NCI-H1105 (cell line): ENCODE data around the gene CEACAM6.
"Not testable (repeated sequence)": the region's sequence is repeated elsewhere in the genome, so short reads cannot be mapped to it uniquely, and the experiment has no call there.

Source experiments
- DNase-seq: peaks from one replicate; lab custom pipeline; 2025; lab: John Stamatoyannopoulos, UW

CEACAM6 gene

DNA sequence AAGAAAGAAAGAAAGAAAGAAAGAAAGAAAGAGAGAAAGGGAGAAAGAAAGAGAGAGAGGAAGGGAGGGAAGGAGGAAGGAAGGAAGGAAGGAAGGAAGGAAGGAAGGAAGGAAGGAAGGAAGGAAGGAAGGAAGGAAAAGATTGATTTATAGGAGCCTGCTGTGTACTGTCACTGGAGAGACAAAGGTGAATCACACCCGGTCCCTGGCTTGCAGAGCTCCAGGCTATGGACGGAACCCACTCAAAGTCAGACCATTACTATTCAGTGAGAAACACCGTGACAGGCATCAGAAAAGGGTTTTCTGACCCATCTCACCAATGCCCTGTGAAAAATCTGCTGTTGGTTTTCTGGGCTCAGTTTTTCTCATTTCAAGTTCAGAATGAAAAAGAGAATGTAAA, 7.3 kb upstream of the CEACAM6 start:
- DNase-seq: no peak

DNA sequence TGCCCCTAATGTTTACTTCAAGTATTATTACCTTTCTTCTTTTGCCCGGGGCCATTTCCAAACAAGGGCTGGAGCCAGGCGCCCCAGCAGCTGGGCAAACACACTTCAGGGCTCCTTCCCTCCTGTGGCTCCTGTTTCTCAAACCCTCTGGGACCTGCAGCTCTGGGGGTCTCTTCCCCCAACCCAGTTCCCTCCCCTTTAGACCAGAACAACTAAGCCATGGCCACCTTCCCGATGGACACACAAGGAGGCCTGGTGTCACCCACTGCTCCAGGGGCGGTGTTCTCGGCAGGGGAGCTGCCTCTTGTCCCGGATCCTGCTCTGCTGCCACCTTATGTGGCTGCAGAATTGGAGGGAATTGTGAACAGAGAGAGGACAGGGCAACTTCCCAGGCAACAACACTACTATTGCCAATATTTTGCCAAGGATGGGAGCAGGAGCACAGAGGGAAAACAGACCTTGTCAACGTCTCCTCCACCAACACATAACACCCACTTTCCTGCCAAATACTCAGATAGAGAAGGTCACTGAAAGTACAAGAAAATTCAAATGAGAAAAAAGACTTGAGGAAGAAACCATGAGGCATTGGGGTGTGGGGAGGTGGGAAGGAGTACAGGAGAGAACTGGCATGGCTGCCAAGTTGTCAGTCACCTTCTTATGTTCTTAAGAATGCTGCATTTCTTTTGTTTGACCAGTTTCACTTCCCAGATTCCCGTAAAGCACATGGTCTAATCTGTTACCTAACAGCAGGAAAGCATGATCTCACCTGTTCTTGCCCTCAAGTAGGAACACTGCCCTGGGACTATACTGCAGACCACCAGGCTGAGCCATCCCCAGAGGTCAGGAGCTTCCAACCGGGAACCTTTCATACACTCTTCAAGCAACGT, 4.8 kb upstream of the CEACAM6 start:
- DNase-seq: not testable (repeated sequence)

DNA sequence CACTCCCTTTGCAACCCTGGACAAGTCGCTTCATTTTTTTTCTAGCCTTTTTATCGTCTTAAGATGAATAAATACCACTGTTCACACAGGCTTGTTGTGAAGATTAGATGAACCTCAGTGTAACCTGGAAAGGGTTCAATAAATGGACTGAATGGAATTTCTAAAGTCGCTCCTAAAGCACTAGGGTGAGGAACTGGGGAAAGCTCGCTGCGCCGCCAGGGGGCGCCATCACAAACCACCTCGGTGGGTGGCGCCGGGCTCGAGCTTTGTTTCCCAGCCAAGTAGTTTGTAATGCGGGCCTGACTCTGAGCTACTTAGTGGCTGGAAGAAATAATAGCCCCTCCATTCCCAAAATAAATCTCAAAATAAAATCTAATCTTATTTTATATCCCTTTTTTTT, 2.2 kb upstream of the CEACAM6 start:
- DNase-seq: peak; percentile 78

DNA sequence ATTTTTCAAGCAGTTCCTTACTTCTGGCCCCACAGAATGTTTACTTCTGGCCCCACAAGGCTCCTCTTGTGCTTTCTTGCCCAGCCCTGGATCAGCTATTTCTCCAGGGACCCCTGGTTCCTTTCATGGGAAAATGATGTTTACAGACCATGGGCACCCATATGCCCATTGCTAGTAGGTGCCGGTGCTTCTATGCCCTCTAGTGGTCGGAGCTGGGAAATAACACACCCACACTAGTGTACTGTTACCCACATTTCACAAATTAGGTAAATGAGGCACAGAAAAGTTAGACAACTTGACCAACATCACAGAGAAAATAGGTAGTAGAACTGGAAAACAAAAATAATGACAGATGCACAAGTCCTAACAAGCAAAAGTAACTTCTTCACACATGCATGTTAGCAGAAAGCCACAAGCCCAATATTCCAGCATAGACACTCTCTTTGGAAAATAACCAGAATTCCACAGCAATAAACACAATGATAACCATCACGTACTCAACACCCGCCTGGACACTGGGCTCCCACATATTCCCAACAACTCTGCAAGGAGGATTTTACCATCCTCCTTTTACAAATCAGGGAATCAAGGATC, 1.3 kb upstream of the CEACAM6 start:
- DNase-seq: peak; percentile 46

DNA sequence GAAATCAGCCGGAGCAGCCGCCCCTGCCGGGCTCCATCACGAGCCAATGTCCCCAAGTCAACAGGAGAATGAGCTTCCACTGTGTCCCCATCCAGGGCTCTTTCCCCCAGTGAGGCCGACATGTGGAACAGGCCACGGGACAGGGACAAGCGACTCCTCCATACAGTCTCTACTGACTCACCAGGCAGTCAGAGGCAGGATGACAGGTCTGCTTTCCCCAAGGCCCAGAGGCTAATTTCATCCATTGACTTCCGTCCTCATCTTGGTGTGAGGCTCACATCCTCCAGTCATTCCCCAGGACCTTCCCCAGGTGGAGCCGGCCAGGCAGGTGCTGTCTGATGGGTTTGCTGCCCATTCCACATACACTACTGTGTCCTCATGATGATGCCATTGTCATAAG, 3.5 kb downstream of the CEACAM6 start:
- DNase-seq: no peak

DNA sequence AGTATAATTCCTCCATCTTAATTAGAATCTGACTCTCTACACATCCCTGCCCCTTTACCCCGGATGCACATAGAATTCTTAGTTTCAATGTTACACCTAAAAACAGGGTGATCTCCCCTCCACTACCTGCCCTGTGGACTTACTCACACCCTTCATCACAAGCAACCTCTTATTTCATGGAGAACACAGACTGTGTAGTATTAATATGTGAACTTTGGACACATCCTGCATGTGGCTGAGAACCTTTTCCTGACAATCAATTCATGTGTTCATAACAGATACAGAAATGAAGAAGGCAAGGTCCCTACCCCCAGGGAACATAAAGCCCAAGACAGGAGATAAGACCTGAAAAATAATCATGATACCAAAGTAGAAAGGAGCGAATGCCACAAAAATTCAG, 11.8 kb downstream of the CEACAM6 start:
- DNase-seq: no peak

DNA sequence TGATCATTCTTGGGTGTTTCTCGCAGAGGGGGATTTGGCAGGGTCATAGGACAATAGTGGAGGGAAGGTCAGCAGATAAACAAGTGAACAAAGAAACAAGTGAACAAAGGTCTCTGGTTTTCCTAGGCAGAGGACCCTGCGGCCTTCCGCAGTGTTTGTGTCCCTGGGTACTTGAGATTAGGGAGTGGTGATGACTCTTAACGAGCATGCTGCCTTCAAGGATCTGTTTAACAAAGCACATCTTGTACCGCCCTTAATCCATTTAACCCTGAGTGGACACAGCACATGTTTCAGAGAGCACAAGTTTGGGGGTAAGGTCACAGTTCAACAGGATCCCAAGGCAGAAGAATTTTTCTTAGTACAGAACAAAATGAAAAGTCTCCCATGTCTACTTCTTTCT, 12.8 kb downstream of the CEACAM6 start:
- DNase-seq: not testable (repeated sequence)

DNA sequence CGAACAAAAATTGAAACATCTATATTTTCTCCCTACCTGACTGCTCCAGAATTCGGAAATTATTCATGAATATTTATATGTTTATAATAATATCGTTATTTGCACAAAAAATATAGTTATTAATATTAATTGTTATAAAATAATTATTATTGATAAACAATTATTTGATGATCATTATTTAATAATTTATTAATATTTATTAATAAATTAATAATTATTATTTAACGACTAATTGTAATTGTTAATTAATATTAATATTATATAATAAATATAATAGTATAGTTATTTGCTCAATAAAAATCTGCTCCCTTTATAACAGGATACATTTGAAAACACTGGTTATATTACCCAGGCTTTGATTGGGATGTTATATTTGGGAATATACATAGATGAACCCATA, 14.3 kb downstream of the CEACAM6 start:
- DNase-seq: no peak

DNA sequence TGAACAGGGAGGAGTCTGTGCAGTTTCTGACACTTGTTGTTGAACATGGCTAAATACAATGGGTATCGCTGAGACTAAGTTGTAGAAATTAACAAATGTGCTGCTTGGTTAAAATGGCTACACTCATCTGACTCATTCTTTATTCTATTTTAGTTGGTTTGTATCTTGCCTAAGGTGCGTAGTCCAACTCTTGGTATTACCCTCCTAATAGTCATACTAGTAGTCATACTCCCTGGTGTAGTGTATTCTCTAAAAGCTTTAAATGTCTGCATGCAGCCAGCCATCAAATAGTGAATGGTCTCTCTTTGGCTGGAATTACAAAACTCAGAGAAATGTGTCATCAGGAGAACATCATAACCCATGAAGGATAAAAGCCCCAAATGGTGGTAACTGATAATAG, 16.1 kb downstream of the CEACAM6 start:
- no peak for DNase-seq

DNA sequence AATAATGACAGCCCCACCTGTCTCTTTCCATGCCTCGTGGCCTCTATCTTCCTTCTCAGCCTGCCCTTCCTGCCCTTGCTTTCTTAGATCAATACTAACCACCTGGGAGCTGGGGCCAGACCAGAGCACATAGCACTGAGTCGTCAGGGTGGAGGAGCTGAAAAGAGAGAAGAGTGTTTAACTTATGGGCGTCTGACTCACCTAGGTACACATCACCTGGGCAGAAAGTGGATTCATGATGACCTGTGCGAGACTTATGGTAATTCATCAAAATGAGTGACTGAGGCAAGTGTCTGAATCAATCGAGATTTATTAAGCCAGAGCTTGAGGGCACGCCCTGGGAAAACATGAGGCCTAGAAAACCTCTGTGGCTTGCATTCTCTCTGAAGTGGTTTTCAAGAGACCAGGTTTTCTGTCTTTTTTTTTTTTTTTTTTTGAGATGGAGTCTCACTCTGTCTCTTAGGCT, 19.2 kb downstream of the CEACAM6 start:
- peak; percentile 26 for DNase-seq

DNA sequence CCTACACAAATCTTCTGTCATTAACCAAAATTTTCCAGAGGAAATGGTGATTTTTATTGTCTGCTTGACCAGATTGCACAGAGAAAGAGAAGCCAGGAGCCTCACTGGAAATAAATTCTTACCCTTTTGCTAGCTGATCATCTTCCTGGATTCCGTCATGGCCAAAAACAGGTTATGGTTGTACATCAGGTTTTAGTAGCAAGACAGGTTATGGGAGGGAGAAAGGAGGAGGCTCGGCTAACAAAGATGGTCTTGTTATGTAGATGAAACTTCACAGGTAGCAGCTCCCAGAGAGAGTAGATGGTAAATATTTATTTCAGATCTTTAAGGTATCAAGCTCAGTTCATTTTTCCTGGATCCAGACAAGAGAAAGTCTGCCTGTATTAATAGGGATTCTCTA, 21.4 kb downstream of the CEACAM6 start:
- DNase-seq: no peak

DNA sequence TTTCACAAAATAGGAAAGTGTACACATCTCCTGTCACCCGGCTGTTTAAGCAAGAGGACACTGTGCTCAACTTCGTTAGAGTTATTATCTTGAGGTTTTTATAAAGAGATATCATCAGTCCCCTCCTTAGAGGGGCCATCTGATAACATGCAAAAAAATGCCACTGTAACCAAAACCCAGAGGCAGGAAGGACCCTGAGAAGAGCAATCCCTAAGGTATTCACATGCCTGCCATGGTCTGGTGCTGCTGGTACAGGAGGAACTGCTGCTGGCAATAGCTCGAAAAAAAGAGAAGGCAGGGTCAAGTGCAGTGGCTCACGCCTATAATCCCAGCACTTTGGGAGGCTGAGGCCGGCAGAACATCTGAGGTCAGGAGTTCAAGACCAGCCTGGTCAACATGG, 28.3 kb downstream of the CEACAM6 start:
- DNase-seq: no peak

DNA sequence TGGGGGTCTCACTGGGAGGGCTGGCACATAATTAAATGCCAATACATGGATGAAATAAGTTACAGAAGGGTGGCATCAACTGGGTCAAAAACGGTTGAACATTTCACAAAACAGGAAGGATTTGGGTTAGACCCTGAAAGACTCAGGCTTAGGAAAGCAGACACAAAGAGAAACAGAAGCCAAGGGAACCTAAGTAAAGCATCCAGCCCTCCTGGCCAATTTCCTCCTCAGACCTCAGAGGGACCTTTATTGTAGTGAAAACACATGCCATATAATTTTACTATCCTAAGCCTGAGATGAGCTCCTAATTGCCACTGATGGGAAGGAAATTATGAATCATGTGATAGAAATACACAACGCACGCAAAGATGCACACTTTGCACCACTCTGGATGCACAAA, 29.0 kb downstream of the CEACAM6 start:
- no peak for DNase-seq

DNA sequence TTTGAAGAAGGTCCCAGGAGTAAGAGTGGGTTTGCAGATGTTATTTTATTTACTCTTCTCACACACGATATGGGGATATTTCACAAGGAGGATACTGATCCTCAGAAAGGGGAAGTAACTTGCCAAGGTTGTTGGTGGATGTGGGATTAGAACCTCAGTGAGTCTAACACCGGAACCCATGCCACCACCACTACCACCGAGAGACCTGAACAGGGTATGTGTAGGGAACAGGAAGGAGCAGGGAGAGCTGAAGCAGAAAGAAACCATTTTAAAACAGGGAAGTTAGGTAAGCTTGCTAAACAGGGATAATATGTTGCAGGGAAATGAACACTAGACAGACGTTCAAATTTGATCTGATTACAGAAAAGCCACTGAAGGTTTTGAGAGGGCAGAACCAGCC, 29.4 kb downstream of the CEACAM6 start:
- no peak for DNase-seq

DNA sequence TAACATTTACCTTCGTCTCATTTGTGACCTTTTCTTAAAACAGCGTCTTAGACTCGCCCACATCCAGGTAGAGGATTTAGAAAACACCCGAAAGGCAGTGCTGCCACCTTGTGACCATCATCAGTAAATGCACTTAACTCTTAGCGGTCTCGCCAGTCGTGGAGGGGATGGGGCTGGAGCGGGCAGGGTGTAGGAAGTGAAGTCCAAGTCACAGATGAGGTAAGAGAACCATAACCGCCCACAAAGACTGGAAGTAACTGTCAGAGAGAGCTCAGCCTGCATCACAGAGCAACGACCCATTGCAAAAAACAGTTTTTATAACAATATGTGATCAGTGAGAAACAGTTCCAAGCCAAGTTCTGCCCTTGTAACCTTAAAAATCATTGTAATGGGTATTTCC, 30.3 kb downstream of the CEACAM6 start:
- peak; percentile 80 for DNase-seq

DNA sequence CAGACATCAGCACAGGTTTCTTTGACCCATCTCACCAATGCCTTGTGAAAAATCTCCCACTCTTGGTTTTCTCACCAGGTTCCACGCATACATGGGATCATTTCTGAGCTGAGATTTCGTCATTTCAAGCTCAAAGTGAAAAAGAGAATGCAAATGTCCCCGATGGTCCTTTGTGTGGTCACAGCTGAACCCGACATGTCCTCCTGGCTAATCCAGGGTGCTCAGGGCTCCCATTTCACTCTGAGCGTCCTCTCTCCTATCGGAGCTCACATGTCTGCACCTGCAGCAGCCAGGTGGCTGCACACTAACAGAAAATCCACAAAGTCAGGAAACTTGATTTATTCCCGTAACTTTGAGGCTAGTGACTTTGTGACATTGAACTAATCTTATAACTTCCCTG, 31.7 kb downstream of the CEACAM6 start:
- no peak for DNase-seq

DNA sequence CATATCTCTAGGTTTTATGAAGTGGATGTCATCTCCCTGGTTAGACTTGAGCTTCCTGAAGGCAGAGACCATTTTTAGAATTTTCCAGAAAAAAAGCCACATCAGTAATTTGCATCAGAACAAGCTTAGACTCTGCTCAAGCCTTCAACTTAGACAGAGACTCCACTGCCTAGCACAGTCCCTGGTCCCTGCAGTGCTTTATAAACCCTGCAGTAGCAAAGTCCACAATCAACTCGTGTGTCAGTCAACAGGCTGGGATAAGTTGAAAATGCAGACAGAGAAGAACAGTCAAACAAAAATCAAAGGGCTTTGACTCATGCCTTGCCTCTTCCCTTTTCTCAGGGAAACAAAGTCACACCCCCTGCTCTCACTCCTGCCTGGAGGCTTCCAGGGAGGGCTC, 33.2 kb downstream of the CEACAM6 start:
- not testable (repeated sequence) for DNase-seq

DNA sequence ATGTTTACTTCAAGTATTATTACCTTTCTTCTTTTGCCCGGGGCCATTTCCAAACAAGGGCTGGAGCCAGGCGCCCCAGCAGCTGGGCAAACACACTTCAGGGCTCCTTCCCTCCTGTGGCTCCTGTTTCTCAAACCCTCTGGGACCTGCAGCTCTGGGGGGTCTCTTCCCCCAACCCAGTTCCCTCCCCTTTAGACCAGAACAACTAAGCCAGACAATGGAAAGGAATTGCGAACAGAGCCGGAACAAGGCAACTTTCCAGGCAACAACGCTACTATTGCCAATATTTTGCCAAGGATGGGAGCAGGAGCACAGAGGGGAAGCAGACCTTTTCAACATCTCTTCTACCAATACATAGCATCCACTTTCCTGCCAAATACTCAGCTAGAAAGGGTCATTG, 33.7 kb downstream of the CEACAM6 start:
- peak; percentile 54 for DNase-seq

DNA sequence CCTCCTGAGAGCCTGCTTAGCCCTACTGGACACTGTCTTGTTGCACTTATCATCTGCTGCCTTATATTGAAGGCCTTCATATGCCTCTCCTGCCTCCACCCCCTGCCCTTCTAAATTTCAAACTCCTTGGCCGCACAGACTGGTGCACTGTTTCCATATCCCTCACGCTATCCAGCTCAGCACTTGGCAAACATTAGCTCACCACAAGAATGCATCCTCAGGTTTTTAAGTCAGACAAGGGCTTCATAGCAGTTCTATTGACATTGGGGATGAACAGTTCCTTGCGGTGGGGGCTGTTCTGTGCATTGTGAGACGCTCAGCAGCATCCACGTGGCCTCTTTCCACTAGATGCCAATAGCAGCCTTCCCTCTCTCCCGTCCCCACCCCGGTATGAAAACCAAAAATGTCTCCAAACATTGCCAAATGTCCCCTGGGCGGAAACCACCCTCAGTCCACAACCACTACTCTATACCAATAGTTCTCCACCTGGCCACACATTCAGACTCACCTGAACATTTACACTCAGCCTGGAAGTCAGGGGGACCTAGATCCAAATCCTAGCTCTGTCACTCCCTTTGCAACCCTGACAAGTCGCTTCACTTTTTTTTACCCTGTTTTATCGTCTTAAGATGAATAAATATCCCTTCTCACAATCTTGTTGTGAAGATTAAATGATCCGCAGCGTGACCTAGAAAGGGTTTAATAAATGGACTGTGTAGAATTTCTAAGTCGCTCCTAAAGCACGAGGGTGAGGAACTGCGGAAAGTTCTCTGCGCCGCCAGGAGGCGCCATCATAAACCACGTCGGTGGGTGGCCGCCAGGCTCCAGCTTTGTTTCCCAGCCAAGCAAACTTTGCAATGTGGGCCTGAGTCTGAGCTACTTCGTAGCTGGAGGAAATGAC, 37.4 kb downstream of the CEACAM6 start:
- DNase-seq: no peak

DNA sequence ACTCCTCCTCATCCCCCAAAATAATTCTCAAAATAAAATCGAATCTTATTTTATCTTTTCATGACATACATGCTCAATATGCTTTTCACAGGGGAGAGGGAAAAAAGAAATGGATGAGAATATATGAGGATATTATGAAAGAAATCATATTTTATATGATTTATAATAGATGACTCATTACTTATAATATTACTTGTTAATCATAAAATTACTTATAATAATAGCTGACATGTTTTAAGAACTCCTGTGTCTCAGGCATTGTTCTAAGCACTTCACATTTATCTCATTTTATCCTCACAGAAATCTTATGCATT, 38.0 kb downstream of the CEACAM6 start:
- DNase-seq: no peak

DNA sequence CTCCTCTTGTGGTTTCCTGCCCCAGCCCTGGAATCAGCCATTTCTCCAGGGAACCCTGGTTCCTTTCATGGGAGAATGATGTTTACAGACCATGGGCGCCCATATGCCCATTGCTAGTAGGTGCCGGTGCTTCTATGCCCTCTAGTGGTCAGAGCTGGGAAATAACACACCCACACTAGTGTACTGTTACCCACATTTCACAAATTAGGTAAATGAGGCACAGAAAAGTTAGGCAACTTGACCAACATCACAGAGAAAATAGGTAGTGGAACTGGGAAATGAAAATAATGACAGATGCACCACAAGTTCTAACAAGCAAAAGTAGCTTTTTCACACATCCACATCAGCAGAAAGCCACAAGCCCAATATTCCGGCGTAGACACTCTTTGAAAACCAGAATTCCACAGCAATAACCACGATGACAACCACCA, 39.7 kb downstream of the CEACAM6 start:
- peak; percentile 64 for DNase-seq

DNA sequence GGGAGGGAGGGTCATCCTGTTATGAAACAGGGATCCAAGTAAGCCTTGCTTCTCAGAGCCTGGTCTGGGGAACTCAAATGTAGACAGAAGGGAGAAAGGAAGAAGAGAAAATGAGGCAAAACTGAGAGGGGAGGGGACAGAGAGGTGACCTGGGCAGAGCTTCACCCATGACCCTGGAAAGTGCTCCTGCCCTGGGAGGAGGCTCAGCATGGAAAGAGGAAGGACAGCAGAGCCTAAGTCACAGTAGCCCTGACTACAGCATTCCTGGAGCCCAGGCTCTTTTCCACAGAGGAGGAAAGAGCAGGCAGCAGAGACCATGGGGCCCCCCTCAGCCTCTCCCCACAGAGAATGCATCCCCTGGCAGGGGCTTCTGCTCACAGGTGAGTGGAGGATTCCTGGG, 41.0 kb downstream of the CEACAM6 start, which contains the start of gene CEACAM3:
Gene CEACAM3 (plus strand): TSS at position 226 of the 400 bp plus-strand sequence. CDS start 91 bp downstream, at position 317.
- DNase-seq: no peak

DNA sequence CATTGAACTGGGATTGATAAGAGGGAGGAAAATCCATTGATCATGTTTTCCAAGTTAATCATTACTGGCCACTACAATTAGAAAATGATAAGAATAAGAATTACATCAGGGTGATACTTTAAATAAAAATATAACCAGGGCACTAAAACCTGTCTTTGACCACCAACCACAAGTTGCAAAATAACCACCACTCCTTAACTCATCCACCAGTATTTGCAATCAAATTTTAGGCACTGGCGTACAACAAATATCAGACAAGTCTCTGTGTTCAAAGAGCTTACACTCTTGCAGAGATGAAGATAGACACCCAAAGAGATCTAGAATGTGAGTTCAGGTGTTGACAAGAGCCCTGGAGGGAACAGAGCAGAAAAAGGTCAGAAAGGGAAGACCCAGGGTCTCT, 41.6 kb downstream of the CEACAM6 start:
- no peak for DNase-seq
